Loucy (cell line): ENCODE results near the gene PRSS36.

ENCODE experiments used
- EZH2phosphoT487 ChIP-seq: fragments of 200-600 bp; IDR thresholded peaks from 2 replicates; pipeline ENCODE4 v1.6.1; 2018; ENCODE audit warnings: antibody characterized with exemption, mild to moderate bottlenecking, moderate library complexity, borderline replicate concordance
- TF ChIP-seq, protein P1 (sequence below): fragments of 200-600 bp; sonication (generic); conservative IDR thresholded peaks from 2 replicates; pipeline ENCODE4 v1.5.1; 2014; ENCODE audit warnings: mild to moderate bottlenecking, antibody characterized with exemption, low read length

DNA sequence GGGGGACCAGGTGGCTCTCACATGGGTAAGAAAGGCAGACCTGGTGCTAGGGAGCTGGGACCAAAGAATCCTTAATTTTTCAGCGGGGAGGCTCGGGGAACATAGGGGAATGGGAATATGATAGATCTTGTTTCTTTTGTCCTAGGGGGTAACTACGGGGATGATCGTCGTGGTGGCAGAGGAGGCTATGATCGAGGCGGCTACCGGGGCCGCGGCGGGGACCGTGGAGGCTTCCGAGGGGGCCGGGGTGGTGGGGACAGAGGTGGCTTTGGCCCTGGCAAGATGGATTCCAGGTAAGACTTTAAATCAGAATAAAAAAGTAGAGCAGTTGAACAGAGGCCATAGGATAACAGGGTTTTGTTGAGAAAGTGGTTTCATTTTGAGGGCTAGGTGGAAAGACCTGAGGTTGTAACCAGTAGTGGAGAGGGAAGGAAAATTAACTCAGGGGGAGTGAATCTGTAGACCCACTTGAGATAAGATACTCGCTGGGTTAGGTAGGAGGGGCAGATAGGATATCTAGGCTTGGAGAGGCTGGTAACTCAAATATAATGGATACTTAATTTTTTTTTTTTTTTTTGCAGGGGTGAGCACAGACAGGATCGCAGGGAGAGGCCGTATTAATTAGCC is 41.1 kb upstream of the PRSS36 start:
- TF ChIP-seq, protein P1, sequence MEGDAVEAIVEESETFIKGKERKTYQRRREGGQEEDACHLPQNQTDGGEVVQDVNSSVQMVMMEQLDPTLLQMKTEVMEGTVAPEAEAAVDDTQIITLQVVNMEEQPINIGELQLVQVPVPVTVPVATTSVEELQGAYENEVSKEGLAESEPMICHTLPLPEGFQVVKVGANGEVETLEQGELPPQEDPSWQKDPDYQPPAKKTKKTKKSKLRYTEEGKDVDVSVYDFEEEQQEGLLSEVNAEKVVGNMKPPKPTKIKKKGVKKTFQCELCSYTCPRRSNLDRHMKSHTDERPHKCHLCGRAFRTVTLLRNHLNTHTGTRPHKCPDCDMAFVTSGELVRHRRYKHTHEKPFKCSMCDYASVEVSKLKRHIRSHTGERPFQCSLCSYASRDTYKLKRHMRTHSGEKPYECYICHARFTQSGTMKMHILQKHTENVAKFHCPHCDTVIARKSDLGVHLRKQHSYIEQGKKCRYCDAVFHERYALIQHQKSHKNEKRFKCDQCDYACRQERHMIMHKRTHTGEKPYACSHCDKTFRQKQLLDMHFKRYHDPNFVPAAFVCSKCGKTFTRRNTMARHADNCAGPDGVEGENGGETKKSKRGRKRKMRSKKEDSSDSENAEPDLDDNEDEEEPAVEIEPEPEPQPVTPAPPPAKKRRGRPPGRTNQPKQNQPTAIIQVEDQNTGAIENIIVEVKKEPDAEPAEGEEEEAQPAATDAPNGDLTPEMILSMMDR: no peak
- no peak for TF ChIP-seq EZH2phosphoT487
